Esophagus muscularis mucosa (tissue), 3 donors: Measurements from ENCODE around the gene WNK1.
"Not testable (repeated sequence)": the region's sequence is repeated elsewhere in the genome, so short reads cannot be mapped to it uniquely, and the experiment has no call there.

Experiments
- POLR2A ChIP-seq: fragments of 450-650 bp; IDR thresholded peaks from one replicate; pipeline ENCODE4 v1.6.1; 2017; ENCODE audit warnings: antibody characterized with exemption, moderate library complexity, mild to moderate bottlenecking, low read depth
- POLR2AphosphoS5 ChIP-seq, 2 donors: sonication (generic); formaldehyde crosslinking; IDR thresholded peaks; one replicate each; pipeline ENCODE4 v1.6.1; 2017; ENCODE audit warnings: antibody characterized with exemption in 2 of 2
- TF ChIP-seq, protein P1 (sequence below), 3 experiments: fragments of 200-600 bp in 2 of 3; fragments of 450-650 bp in 1 of 3; sonication (generic) in 2 of 3; IDR thresholded peaks; one replicate each; pipeline ENCODE4 v1.5.1; 2017 to 2019; ENCODE audit warnings: antibody characterized with exemption in 3 of 3, mild to moderate bottlenecking in 2 of 3, moderate library complexity in 1 of 3

DNA sequence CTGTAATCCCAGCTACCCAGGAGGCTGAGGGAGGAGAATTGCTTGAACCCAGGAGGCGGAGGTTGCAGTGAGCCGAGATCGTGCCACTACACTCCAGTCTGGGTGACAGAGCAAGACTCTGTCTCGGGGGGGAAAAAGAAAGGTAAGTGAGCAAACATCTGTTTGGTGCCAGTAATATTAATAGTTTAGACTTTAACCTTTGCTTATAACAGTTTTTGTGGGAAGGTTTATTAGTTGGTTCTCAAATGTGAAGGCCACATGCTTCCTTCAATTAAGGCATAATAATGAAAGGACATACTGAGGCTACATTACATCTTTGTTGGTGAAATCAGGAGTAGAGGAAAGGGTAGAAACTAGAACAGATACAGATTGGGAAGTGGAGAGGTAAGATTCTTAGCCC is 36.4 kb downstream of the WNK1 start:
- not testable (repeated sequence) for TF ChIP-seq POLR2A; POLR2AphosphoS5 (IDR thresholded peaks at IDR 0.05)
- TF ChIP-seq, protein P1, sequence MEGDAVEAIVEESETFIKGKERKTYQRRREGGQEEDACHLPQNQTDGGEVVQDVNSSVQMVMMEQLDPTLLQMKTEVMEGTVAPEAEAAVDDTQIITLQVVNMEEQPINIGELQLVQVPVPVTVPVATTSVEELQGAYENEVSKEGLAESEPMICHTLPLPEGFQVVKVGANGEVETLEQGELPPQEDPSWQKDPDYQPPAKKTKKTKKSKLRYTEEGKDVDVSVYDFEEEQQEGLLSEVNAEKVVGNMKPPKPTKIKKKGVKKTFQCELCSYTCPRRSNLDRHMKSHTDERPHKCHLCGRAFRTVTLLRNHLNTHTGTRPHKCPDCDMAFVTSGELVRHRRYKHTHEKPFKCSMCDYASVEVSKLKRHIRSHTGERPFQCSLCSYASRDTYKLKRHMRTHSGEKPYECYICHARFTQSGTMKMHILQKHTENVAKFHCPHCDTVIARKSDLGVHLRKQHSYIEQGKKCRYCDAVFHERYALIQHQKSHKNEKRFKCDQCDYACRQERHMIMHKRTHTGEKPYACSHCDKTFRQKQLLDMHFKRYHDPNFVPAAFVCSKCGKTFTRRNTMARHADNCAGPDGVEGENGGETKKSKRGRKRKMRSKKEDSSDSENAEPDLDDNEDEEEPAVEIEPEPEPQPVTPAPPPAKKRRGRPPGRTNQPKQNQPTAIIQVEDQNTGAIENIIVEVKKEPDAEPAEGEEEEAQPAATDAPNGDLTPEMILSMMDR (IDR thresholded peaks at IDR 0.05), result not testable (repeated sequence)
